Left cardiac atrium (tissue), 4 donors: ENCODE results near the gene ACOT6. TPM values are rescaled to one million over a fixed set of nuclear protein-coding genes. Genes with fewer than 3 reads are reported as not detected.
"Not testable (repeated sequence)": the region's sequence is repeated elsewhere in the genome, so short reads cannot be mapped to it uniquely, and the experiment has no call there.

ENCODE experiments used
- ATAC-seq, 2 donors: fragments of 200-7000 bp; cut with Tn5 transposase; one replicate each; pipeline ENCODE4 v1.9.1; 2020; ENCODE audit warnings: mild to moderate bottlenecking in 2 of 2, moderate library complexity in 2 of 2
- DNase-seq: peaks from one replicate; pipeline ENCODE4 v3.0.0-alpha.2; 2020
- intact Hi-C, 2 donors: fragments of 100-400 bp; cut with DNase I; formaldehyde crosslinking; loops; one replicate each; pipeline versions ENCODE4 v1.14.1 to v1.15.1; 2022 to 2023
- total RNA-seq, 2 donors: library from RNA; stranded (reverse); fragmentation: NEBNext Ultra II Directional; extraction: Animal tissue kit (Norgen Biotek cat#: 25700); gene quantifications; one replicate each; pipeline ENCODE4 v1.2.1, GENCODE V29; 2021
- donor health status: DM: no; HTN: yes; CAD: no.
- donor health status: DM: no; HTN: yes; CAD: no; lungs with severe emphysema.
- donor health status: DM: yes; HTN: yes; CAD: no.
- donor health status: Dilated cardiomyopathy.

Gene ACOT6
- total RNA-seq, 2 donors from 2014 or later: not detected

GRCh38 chr14:73636355-73636754 is 24.0 kb downstream of the ACOT6 start:
- ATAC-seq, intact Hi-C loops, DNase-seq: not testable (repeated sequence)

DNA sequence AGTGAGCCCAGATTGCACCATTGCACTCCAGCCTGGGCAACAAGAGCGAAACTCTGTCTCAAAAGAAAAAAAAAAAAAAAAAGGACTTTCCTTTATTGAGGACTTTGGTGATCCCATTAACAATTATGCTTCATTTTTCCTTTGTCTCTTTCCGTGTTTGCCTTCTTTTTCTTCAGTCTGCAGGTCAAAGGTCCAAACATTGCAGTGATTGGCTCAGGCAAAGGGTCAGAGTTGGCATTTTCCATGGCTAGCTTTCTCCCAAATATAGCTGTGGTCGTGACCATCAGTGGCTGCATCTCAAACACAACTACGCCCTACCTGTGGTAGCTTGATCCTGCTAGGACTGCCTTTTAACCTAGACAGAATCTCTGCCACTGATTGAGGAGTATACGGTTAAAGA is 25.5 kb downstream of the ACOT6 start:
- DNase-seq (no peak), ATAC-seq (no peak)
- intact Hi-C loops: no loop called here

GRCh38 chr14:73640796-73641365 is 28.6 kb downstream of the ACOT6 start:
- intact Hi-C loops: no loop called here
- no peak for ATAC-seq
- no peak for DNase-seq

GRCh38 chr14:73644531-73645247 is 32.4 kb downstream of the ACOT6 start, which contains the start of gene DNAL1:
DNAL1 (plus strand) TSS chr14:73644986; CDS start chr14:73645040, 54 bp downstream.
- peak; percentile 100 for ATAC-seq
- peak; percentile 96 for DNase-seq
- intact Hi-C loops: no loop called here

DNA sequence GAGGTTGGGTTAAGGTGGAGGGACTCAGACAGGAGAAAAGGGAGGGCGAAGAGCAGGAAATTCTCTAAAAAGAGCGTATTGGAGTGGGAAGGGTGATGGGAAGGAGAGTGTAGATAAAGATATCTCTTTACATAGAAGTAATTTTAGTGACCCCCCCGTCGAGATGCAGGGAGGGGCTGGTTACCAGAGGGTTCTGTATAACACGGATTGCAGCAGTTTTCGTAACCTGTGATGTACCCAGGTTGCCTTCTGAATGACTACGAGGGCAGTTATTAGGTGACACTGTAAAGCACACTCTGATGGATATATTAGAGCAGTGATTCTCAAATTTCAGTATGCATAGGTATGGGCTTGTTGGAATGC is 32.9 kb downstream of the ACOT6 start:
- intact Hi-C loops: no loop called here
- DNase-seq (no peak), ATAC-seq (no peak)

GRCh38 chr14:73651005-73651404 is 38.7 kb downstream of the ACOT6 start:
- no peak for ATAC-seq
- intact Hi-C loops: no loop called here

GRCh38 chr14:73655851-73656250 is 43.5 kb downstream of the ACOT6 start:
- ATAC-seq: no peak
- no peak for DNase-seq
- intact Hi-C loops: no loop called here

More at GRCh38 chr14:73651005-73651404, 38.7 kb downstream of the ACOT6 start:
- DNase-seq: no peak

GRCh38 chr14:73659202-73659601 is 46.9 kb downstream of the ACOT6 start:
- intact Hi-C loops, ATAC-seq, DNase-seq: not testable (repeated sequence)

DNA sequence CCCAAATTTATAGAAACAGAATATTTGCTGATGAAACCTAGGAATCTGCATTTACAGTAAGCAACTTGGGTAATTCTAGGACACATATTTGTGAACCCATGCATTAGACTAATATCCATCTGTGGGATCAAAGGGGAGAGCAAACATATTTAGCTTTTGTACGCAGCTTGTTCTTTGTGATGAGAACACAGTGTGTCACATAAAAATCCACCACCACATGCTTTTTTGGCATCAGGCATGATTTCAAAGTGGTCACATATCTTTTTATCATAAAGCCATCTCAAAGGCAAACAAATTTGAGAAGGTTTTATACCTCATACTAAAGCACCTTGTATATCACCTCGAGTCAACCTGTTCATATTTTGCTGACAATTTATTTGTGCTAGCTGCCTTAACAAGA is 48.2 kb downstream of the ACOT6 start:
- intact Hi-C loops: no loop called here
- ATAC-seq (no peak), DNase-seq (no peak)

DNA sequence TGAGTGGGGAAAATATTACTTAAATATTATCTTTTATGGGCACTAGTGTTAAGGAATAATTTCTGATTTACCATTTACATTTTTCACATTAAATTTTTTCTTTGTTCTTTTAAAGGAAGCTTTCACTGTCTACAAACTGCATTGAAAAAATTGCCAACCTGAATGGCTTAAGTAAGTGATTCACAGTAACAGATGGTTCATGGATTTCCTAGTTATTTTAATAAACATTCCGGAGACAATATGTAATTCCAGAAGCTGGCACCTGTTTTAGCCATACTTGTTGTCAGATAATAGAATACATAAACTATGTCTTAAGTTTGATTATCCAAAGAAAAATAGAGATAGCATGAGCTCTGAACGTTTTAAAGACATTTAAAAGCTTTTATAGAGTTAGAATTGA is 49.6 kb downstream of the ACOT6 start:
- ATAC-seq (no peak), DNase-seq (no peak)
- intact Hi-C loops: no loop called here

- peak in 1 of 2 donors; percentile 94 for ATAC-seq
- intact Hi-C loops: no loop called here
- DNase-seq: no peak
These were observed 50.2 kb downstream of the ACOT6 start for GRCh38 chr14:73662487-73662943.

GRCh38 chr14:73663548-73664212 is 51.4 kb downstream of the ACOT6 start:
- intact Hi-C loops: no loop called here
- no peak for DNase-seq
- no peak for ATAC-seq

DNA sequence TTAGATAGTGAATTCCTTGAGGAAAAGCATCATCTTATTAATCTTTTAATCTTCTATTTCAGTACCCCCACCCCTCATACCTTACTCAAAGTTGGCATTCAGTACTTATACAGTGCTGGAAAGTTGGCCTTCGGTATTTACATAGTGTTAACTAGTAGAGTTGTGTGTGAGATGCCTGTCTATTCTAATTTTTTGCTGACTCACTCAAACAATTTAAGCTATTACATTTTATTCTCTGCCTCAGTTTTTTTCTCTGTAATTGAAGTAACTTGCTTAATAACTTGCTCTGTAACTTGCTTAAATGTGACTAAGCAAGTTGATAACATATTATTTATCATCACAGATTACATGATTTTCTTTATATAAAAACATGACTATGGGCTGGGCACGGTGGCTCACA is 52.8 kb downstream of the ACOT6 start:
- intact Hi-C loops: no loop called here
- ATAC-seq (no peak), DNase-seq (no peak)

DNA sequence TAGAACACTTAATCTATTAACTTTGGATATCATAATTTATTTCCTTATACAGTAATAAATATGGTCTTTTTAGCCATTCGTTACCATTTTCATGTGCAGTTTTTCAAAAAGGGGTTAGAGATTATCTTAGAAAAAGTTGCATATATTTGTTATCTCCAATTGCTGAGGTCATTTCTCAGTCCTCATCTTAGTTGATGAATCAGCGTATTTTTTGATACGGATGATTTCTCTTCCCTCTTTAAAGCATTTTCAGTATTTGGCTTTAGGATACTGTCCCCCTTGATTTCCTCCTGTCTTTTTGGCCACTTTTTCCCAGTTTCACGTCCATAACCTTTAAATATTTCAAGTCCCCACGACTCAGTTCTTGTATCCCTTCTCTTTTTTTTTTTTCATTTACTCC is 54.3 kb downstream of the ACOT6 start:
- no peak for DNase-seq
- ATAC-seq: no peak
- intact Hi-C loops: no loop called here

DNA sequence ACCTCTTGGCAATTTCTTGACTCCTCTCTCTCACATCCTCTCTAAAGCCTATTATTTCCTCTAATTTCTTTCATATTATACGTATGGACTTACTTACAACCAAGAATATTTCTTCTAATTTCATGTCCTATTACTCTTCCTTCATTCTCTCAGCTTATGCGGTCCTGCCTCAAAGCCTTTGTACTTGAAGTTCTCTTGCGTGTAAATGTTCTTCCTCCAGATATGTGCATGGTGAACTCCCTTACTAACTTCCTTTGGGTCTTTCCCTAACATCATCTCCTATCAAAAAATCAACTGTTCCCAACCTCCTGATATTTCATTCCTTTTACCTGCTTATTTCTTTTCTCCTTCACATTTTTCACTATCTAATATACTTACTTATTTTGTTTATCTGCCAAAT is 55.5 kb downstream of the ACOT6 start:
- ATAC-seq (no peak), DNase-seq (no peak)
- intact Hi-C loops: no loop called here

Other genes starting within 250 kb of the ACOT6 start
- gene NUMB, start 154.0 kb upstream of the ACOT6 start, total RNA-seq: 10 to 100 TPM; 40.8 to 53.1 TPM
- 1 to 10 TPM; 9.2 to 9.4 TPM for gene RIOX1, start 121.6 kb upstream of the ACOT6 start, total RNA-seq
- 10 to 100 TPM in 1 of 2 donors, 1 to 10 TPM in 1; 7.9 to 23.3 TPM for gene ACOT1, start 75.4 kb upstream of the ACOT6 start, total RNA-seq
- under 1 TPM; 0.15 to 0.37 TPM for gene HEATR4, start 53.6 kb upstream of the ACOT6 start, total RNA-seq
- gene ACOT2, start 43.3 kb upstream of the ACOT6 start, total RNA-seq: 100 to 1,000 TPM; 130 to 151 TPM
- gene ACOT4, start 20.6 kb upstream of the ACOT6 start, total RNA-seq: 1 to 10 TPM; 1.1 to 1.6 TPM
- 10 to 100 TPM; 14.0 to 16.4 TPM for gene DNAL1, start 32.5 kb downstream of the ACOT6 start, total RNA-seq
- gene PNMA1, start 101.9 kb downstream of the ACOT6 start, total RNA-seq: 10 to 100 TPM; 25.9 to 29.6 TPM
- gene PTGR2, start 239.3 kb downstream of the ACOT6 start, total RNA-seq: 10 to 100 TPM; 26.9 to 31.6 TPM